ENCODE measurements around the gene KY.
A peak's percentile ranks its signal among the peaks of the same experiment; 100 is the strongest.

The KY gene, protein sequence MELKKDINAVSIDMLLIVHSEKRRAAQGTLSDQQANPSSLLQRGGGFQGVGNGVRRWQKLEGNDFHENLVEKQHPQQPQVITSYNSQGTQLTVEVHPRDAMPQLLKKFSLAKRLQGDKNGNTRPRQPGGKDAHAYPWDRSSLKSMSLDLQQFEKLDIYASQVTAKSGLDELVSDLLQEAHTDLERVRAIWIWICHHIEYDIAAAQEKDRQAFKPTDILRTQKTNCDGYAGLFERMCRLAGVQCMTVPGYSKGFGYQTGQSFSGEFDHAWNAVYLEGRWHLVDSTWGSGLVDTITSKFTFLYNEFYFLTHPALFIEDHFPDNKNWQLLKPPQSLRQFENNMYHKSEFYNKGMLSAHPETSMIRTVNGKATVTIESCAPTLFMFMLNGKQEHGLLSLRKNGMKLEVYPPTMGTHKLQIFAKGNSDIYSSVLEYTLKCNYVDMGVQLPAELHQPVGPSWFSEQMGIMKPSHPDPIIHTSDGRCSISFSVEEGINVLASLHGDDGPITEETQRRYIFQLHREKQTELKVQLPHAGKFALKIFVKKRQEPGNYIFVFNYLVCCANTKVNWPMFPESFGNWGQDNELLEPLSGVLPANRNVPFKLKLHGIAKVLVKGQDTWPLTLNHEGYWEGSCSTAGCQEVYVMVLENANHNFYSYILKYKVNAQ

GRCh38 chr3:134650431-134651346 lies at the start of gene KY:
TSS of gene KY (minus strand) at chr3:134651022. CDS start at chr3:134650960, 62 bp downstream.
- DNase-seq, result peak; percentile 52

DNA sequence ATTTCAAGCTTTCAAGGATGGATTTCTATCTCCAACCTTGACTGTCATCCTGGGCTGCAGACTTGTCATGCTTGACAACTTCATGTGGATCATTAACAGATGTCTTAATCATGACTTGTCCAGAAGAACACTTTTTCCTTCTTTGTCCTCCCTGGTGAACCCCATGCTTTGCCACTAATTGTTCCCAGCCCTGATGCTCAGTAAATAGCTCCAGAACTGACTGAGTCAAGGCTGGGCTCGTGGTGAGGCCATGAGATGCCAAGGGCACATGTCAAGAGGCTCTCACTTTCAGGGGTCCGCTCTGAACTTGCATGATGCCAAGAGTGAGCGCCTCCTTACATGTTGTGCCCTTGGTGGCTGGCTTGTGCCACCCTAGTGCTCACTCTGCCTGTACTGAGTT lies 48.9 kb upstream of the KY start:
- no peak for DNase-seq

- no peak for DNase-seq
These were observed 48.4 kb upstream of the KY start for GRCh38 chr3:134699141-134699711.

GRCh38 chr3:134697830-134698689 lies 47.2 kb upstream of the KY start:
- no peak for DNase-seq

DNA sequence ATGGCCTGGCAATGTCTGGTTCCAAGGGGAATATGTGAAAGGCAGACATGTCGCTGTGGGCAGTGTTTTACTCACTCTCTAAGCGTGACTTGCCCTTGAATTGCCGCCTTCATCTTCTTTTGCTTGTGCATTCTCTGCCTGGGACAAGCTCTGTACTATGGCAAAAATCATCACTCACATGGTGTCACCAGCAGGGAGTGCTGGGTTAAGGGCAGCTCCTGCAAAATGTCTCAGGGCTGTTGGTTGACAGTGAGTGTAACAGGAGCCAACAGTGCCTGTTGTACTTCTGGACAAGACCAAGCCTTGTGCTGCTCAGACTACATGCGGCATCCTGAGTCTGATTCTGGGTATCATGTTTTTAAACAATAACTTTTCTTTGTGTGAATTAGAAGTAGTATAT lies 45.3 kb upstream of the KY start:
- no peak for DNase-seq

DNA sequence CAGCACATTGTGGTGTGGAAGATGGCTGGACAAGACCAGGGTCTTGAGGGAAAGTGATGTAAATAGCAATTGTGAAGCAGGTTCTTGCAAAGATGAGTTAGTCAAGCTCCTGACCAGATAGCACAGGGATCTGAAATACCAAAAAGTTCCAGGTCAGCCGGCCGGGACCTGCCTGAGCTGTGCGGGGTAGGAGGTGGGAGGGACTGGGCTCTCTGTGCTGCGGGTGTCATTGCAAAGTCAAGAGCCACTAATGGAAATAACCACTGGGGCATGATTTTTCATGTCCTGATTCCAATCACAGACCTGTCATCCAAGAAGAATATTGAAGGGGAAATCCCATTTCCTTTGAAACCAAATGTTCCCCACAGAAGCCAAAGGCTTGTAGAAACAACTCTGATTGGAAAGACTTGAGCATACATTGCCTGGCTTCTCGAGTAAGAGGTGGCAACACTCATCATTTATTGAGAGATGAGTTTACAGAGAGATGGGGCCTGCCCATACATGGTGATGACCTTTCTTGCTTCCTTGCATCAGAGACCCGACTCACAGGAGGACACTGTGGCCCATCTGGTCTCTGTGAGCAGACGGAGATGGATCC lies 44.2 kb upstream of the KY start:
- DNase-seq, result no peak

- no peak for DNase-seq
These were observed 43.6 kb upstream of the KY start for GRCh38 chr3:134694466-134694865.

- DNase-seq, result no peak
These were observed 43.0 kb upstream of the KY start for GRCh38 chr3:134693804-134694203.

DNA sequence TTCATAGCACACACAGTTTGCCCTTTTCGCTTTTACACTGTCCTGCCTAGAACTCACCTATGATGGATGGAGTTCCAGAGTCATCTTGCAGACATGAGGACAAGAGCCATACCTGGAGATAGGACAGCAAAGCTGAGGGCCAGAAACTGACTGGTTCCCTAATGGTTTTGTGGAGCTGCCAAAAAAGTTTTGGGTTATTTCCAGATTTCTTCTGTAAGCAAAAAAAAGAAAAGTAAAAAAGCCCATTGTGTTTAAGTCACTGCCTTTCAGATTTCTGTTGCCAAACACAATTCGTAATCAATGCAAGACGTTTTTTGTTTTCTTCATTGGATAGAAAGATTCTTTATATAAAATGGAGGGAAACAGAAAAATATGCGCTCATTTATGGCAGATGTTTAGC lies 42.4 kb upstream of the KY start:
- no peak for DNase-seq

DNA sequence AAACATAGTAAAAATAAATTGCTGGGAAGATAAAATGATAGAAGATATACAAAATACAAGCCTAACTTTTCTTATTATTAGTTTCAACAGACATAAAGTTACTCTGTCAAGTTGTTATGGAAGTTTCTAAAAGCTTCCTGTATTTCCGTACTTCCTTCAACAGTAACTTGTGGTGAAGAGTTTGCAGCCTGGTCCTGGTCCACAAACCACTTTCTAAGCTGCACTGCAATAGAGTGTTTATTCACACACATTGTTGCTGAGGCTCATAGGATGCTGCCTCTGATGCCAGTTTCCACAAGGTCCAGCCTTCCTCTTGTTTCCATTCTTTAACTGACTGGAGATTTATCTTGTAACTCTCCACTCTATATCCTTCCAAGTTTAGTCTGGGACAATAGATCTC lies 39.4 kb upstream of the KY start:
- DNase-seq, result no peak

GRCh38 chr3:134687642-134688041 lies 36.8 kb upstream of the KY start:
- no peak for DNase-seq

- DNase-seq, result no peak
These were observed 35.3 kb upstream of the KY start for GRCh38 chr3:134685929-134686802.

DNA sequence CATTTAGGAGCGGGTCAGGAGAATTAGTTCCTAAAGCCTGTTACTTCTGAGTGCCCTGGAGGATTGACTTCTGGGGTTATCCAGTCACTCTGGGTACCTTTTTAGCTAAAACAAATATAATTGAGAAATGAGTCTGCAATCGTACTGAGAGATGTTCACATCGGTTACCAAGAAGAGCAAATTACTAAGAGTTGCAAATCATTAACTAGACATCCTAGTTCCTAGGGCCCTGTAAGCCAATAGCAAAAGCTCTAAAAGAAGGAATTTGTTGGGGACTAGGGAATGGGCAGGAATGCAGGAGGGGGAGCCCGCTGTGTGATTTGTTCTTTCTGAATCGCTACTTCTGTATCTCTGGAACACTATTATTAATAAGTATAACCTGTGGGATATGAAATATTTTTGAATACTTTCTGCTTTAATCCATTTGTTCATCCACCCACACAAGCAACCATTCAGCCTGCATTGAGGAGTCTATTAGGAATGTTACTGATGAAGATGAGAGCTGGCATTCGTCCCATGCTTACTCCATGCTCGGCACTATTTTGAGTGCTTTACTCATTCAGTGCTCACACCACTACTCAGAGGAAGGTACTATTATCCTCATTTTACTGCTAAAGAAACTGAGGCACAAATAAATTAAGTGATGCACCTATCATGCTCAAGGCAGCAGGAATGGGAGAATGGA lies 31.5 kb upstream of the KY start:
- DNase-seq, result no peak

GRCh38 chr3:134681522-134681900 lies 30.7 kb upstream of the KY start:
- DNase-seq, result no peak

- DNase-seq, result no peak
These were observed 30.1 kb upstream of the KY start for GRCh38 chr3:134680796-134681521.

- DNase-seq, result no peak
These were observed 27.1 kb upstream of the KY start for GRCh38 chr3:134677987-134678308.

DNA sequence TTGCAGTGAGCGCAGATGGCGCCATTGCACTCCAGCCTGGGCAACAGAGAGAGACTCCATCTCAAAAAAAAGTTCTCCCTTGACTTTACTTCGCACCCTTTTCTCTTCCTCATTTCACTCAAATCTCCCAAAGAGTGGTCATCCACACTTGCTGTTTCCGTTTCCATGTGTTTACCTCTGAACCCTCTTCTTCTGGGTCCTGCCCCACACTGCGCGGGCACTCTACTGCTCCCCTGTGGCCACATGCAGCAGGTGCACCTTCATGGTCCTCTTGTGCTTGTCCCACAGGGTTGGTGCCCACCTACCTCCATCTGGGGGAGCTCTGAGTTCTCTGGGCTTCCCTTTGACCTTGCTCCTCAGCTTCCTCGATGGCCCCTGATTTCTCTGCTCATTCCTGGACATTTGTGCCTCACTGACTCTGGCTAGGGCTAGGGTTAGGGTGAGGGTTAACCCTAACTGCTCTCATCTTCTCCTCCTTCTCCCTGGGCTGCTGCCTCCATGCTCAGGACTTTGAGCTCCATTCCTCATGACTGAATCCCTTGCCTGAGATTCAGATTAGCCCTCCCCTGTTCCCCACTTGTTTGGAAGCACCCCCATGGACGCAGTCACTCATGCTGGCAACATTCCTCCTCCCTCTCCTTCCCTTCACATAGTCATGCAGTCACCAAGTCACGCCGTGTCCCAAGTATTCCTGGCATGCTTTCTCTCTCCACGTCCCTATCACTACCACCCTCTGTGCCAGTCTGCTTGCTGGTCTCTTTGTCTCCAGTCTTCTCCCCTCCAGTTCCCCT lies 26.6 kb upstream of the KY start:
- peak; percentile 57 for DNase-seq

- DNase-seq, result no peak
These were observed 25.0 kb upstream of the KY start for GRCh38 chr3:134675726-134676256.

All from NCI-H82 (cell line).